ENCODE data around the gene DENND2A. TPM values are rescaled to one million over a fixed set of nuclear protein-coding genes. Genes with fewer than 3 reads are reported as not detected.
"Not testable (repeated sequence)": the region's sequence is repeated elsewhere in the genome, so short reads cannot be mapped to it uniquely, and the experiment has no call there.

DENND2A gene
- total RNA-seq, 1 donor from 2014 or later, result not detected

GRCh38 chr7:140674899-140675701 is 34.5 kb upstream of the DENND2A start:
- intact Hi-C loops (cut with micrococcal nuclease), result loop anchor here (10.0 kb wide), 1 partner anchor 880 kb away; the partner anchor contains the start of gene AGK

GRCh38 chr7:140674356-140674800 is 33.8 kb upstream of the DENND2A start:
- intact Hi-C loops (cut with micrococcal nuclease), result loop anchor here (10.0 kb wide), 1 partner anchor 880 kb away; the partner anchor contains the start of gene AGK

- intact Hi-C loops (cut with micrococcal nuclease), result loop anchor here (1.0 to 10.0 kb wide), 4 partner anchors 23 to 881 kb away; partner anchors contain the start of genes AGK, MKRN1, MRPS33 and NDUFB2
Observed at GRCh38 chr7:140673774-140674155, 33.2 kb upstream of the DENND2A start.

GRCh38 chr7:140673063-140673773 is 32.6 kb upstream of the DENND2A start:
- intact Hi-C loops (cut with micrococcal nuclease), result loop anchor here (1.0 to 10.0 kb wide), 4 partner anchors 23 to 882 kb away; partner anchors contain the start of genes AGK, MKRN1, MRPS33 and NDUFB2

GRCh38 chr7:140672382-140673062 is 31.9 kb upstream of the DENND2A start, which contains the start of gene ADCK2:
ADCK2 (plus strand) TSS chr7:140672945; CDS start chr7:140673331, 386 bp downstream.
- intact Hi-C loops (cut with micrococcal nuclease), result loop anchor here (1.0 to 10.0 kb wide), 4 partner anchors 24 to 882 kb away; partner anchors contain the start of genes AGK, MKRN1, MRPS33 and NDUFB2

GRCh38 chr7:140671966-140672365 is 31.4 kb upstream of the DENND2A start:
- intact Hi-C loops (cut with micrococcal nuclease), result loop anchor here (10.0 kb wide), 1 partner anchor 883 kb away; the partner anchor contains the start of gene AGK

- intact Hi-C loops (cut with micrococcal nuclease), result loop anchor here (10.0 kb wide), 1 partner anchor 884 kb away; the partner anchor contains the start of gene AGK
Observed at GRCh38 chr7:140670343-140670935, 29.8 kb upstream of the DENND2A start.

GRCh38 chr7:140669862-140670261 is 29.2 kb upstream of the DENND2A start:
- intact Hi-C loops (cut with micrococcal nuclease), result loop anchor here (10.0 kb wide), 1 partner anchor 885 kb away; the partner anchor contains the start of gene AGK

- intact Hi-C loops (cut with micrococcal nuclease), result no loop called here
Observed at GRCh38 chr7:140669352-140669751, 28.7 kb upstream of the DENND2A start.

GRCh38 chr7:140668641-140669040 is 28.0 kb upstream of the DENND2A start:
- intact Hi-C loops (cut with micrococcal nuclease), result no loop called here

- intact Hi-C loops (cut with micrococcal nuclease), result no loop called here
Observed at GRCh38 chr7:140667476-140667875, 26.9 kb upstream of the DENND2A start.

GRCh38 chr7:140662938-140663337 is 22.3 kb upstream of the DENND2A start:
- intact Hi-C loops (cut with micrococcal nuclease), result not testable (repeated sequence)

- intact Hi-C loops (cut with micrococcal nuclease), result no loop called here
Observed at GRCh38 chr7:140661124-140661523, 20.5 kb upstream of the DENND2A start.

GRCh38 chr7:140659856-140660255 is 19.2 kb upstream of the DENND2A start:
- intact Hi-C loops (cut with micrococcal nuclease), result no loop called here

GRCh38 chr7:140657891-140658290 is 17.3 kb upstream of the DENND2A start:
- intact Hi-C loops (cut with micrococcal nuclease), result loop anchor here (2.0 kb wide), 1 partner anchor 139 kb away; no protein-coding TSS in a partner anchor

GRCh38 chr7:140656548-140657515 is 16.2 kb upstream of the DENND2A start:
- intact Hi-C loops (cut with micrococcal nuclease), result loop anchor here (2.0 kb wide), 1 partner anchor 138 kb away; no protein-coding TSS in a partner anchor

- intact Hi-C loops (cut with micrococcal nuclease), result loop anchor here (2.0 kb wide), 1 partner anchor 137 kb away; no protein-coding TSS in a partner anchor
Observed at GRCh38 chr7:140655511-140656408, 15.1 kb upstream of the DENND2A start.

- intact Hi-C loops (cut with micrococcal nuclease), result no loop called here
Observed at GRCh38 chr7:140654661-140655060, 14.0 kb upstream of the DENND2A start.
